ENCODE data around the gene ATP11C. TPM values are rescaled to one million over a fixed set of nuclear protein-coding genes. Genes with fewer than 3 reads are reported as not detected.

The ATP11C gene
- total and polyA plus RNA-seq, 3 experiments from 2014 or later: 7.3 to 17.0 (median 15.7) TPM

DNA sequence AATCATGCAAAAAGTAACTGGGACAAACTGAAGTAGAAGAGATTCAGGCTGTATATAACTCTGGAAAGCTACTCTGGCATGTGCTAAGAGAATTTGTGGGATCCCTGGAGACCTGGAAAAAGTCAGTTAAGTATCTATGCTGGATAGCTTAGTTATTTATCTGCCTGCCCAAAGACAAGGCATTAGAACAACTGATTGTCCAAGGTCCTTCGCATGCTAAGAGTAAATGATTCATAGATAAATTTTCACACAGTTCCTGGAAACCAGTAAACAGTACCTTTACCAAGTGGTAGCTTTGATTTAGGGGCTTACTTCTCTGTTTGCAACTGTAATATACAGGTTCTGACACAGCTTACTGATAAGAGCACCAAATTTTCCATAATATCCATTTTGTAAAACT is 104.8 kb downstream of the ATP11C start:
- ChIA-PET POLR2A (no interaction called here), CTCF (no interaction called here)
- H3K4me3 ChIP-seq (ENCODE audit: low read length): no peak overlapping the region
- peaks cover 11% of the 10 kb centered on the region for H3K4me1 ChIP-seq (ENCODE audit: insufficient read depth, low read length)
- peaks cover 0 to 22% (median 4%) of the 10 kb centered on the region in 3 donors for H3K36me3 Mint-ChIP-seq
- peaks cover 0 to 1% of the 10 kb centered on the region in 2 donors for H3K27me3 Mint-ChIP-seq
- no peaks in the 10 kb centered on the region for H3K27me3 ChIP-seq (ENCODE audit: insufficient read depth, low read length, poor library complexity, severe bottlenecking)
- no peak overlapping the region for H3K27ac Mint-ChIP-seq
- DNase-seq: no peak
- no peaks in the 10 kb centered on the region for H3K9me3 Mint-ChIP-seq
- peaks cover 20 to 35% (median 26%) of the 10 kb centered on the region in 3 donors for H3K4me1 Mint-ChIP-seq
- H3K4me3 Mint-ChIP-seq: no peak overlapping the region
- H3K9me3 ChIP-seq (ENCODE audit: low read length): no peaks in the 10 kb centered on the region
- no peaks in the 10 kb centered on the region for H3K36me3 ChIP-seq (ENCODE audit: insufficient read depth, low read length)
- no peak overlapping the region for H3K27ac ChIP-seq (ENCODE audit: low read depth, low read length)

GRCh38 chrX:139826065-139827044 is 106.5 kb downstream of the ATP11C start:
- Mint-ChIP-seq H3K36me3 (peaks cover 0 to 24% (median 5%) of the 10 kb centered on the region in 3 donors), H3K27ac (no peak overlapping the region), H3K4me1 (peaks cover 6 to 19% (median 11%) of the 10 kb centered on the region in 3 donors), H3K4me3 (no peak overlapping the region), H3K27me3 (no peaks in the 10 kb centered on the region), H3K9me3 (no peaks in the 10 kb centered on the region)
- no peak for DNase-seq
- CTCF ChIA-PET: no interaction called here
- H3K27ac ChIP-seq (ENCODE audit: low read depth, low read length): no peak overlapping the region
- POLR2A ChIA-PET: no interaction called here
- no peak overlapping the region for H3K4me3 ChIP-seq (ENCODE audit: low read length)
- no peaks in the 10 kb centered on the region for H3K27me3 ChIP-seq (ENCODE audit: insufficient read depth, low read length, poor library complexity, severe bottlenecking)
- H3K36me3 ChIP-seq (ENCODE audit: insufficient read depth, low read length): no peaks in the 10 kb centered on the region
- H3K9me3 ChIP-seq (ENCODE audit: low read length): no peaks in the 10 kb centered on the region
- H3K4me1 ChIP-seq (ENCODE audit: insufficient read depth, low read length): peaks cover under 1% of the 10 kb centered on the region

- H3K9me3 ChIP-seq (ENCODE audit: low read length): no peaks in the 10 kb centered on the region
- Mint-ChIP-seq H3K4me3 (peak overlapping the region in 1 of 7 donors; percentile 14), H3K36me3 (peaks cover 0 to 26% (median 5%) of the 10 kb centered on the region in 3 donors), H3K4me1 (peaks cover 3 to 11% (median 8%) of the 10 kb centered on the region in 3 donors), H3K9me3 (no peaks in the 10 kb centered on the region), H3K27ac (no peak overlapping the region), H3K27me3 (no peaks in the 10 kb centered on the region)
- ChIA-PET CTCF (no interaction called here), POLR2A (no interaction called here)
- no peak for DNase-seq
- no peak overlapping the region for H3K4me3 ChIP-seq (ENCODE audit: low read length)
- no peak overlapping the region for H3K27ac ChIP-seq (ENCODE audit: low read depth, low read length)
- no peaks in the 10 kb centered on the region for H3K4me1 ChIP-seq (ENCODE audit: insufficient read depth, low read length)
- no peaks in the 10 kb centered on the region for H3K27me3 ChIP-seq (ENCODE audit: insufficient read depth, low read length, poor library complexity, severe bottlenecking)
- H3K36me3 ChIP-seq (ENCODE audit: insufficient read depth, low read length): no peaks in the 10 kb centered on the region
These were observed 107.2 kb downstream of the ATP11C start for GRCh38 chrX:139825618-139826017.

DNA sequence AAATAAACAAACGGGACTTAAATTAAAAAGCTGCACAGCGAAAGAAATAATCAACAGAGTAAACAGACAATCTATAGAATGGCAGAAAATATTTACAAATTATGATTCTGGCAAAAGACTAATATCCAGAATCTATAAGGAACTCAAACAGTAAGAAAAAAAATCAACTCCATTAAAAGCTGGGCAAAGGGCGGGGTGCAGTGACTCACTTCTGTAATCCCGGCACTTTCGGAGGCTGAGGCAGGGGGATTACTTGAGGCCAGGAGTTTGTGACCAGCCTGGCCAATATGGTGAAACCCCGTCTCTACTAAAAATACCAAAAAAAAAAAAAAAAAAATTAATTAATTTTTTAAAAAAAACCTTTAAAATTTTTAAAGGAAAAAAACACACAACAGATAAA is 109.0 kb downstream of the ATP11C start:
- H3K36me3 Mint-ChIP-seq: peaks cover 0 to 30% (median 5%) of the 10 kb centered on the region in 3 donors
- H3K27me3 Mint-ChIP-seq: no peaks in the 10 kb centered on the region
- H3K4me1 Mint-ChIP-seq: peaks cover under 1 to 5% (median 2%) of the 10 kb centered on the region in 3 donors
- ChIA-PET POLR2A (no interaction called here), CTCF (no interaction called here)
- no peak overlapping the region for H3K4me3 Mint-ChIP-seq
- H3K4me1 ChIP-seq (ENCODE audit: insufficient read depth, low read length): no peaks in the 10 kb centered on the region
- no peak overlapping the region for H3K27ac Mint-ChIP-seq
- H3K4me3 ChIP-seq (ENCODE audit: low read length): no peak overlapping the region
- no peaks in the 10 kb centered on the region for H3K27me3 ChIP-seq (ENCODE audit: insufficient read depth, low read length, poor library complexity, severe bottlenecking)
- H3K9me3 ChIP-seq (ENCODE audit: low read length): no peaks in the 10 kb centered on the region
- no peak for DNase-seq
- no peak overlapping the region for H3K27ac ChIP-seq (ENCODE audit: low read depth, low read length)
- no peaks in the 10 kb centered on the region for H3K36me3 ChIP-seq (ENCODE audit: insufficient read depth, low read length)
- no peaks in the 10 kb centered on the region for H3K9me3 Mint-ChIP-seq

- no peak overlapping the region for H3K4me3 Mint-ChIP-seq
- Histone ChIP-seq H3K36me3 (ENCODE audit: insufficient read depth, low read length) (no peaks in the 10 kb centered on the region), H3K4me1 (ENCODE audit: insufficient read depth, low read length) (peaks cover 10% of the 10 kb centered on the region), H3K27me3 (ENCODE audit: insufficient read depth, low read length, poor library complexity, severe bottlenecking) (no peaks in the 10 kb centered on the region), H3K27ac (ENCODE audit: low read depth, low read length) (no peak overlapping the region), H3K9me3 (ENCODE audit: low read length) (no peaks in the 10 kb centered on the region), H3K4me3 (ENCODE audit: low read length) (no peak overlapping the region)
- H3K36me3 Mint-ChIP-seq: peaks cover 0 to 47% (median 8%) of the 10 kb centered on the region in 3 donors
- H3K9me3 Mint-ChIP-seq: no peaks in the 10 kb centered on the region
- ChIA-PET POLR2A (no interaction called here), CTCF (no interaction called here)
- H3K4me1 Mint-ChIP-seq: peaks cover 20 to 31% (median 28%) of the 10 kb centered on the region in 3 donors
- no peak for DNase-seq
- H3K27ac Mint-ChIP-seq: no peak overlapping the region
- no peaks in the 10 kb centered on the region for H3K27me3 Mint-ChIP-seq
These were observed 112.4 kb downstream of the ATP11C start for GRCh38 chrX:139820358-139820984.

GRCh38 chrX:139816204-139816603 is 116.6 kb downstream of the ATP11C start:
- peaks cover 0 to 60% (median 5%) of the 10 kb centered on the region in 3 donors for H3K36me3 Mint-ChIP-seq
- CTCF ChIA-PET: no interaction called here
- no peak overlapping the region for H3K4me3 ChIP-seq (ENCODE audit: low read length)

DNA sequence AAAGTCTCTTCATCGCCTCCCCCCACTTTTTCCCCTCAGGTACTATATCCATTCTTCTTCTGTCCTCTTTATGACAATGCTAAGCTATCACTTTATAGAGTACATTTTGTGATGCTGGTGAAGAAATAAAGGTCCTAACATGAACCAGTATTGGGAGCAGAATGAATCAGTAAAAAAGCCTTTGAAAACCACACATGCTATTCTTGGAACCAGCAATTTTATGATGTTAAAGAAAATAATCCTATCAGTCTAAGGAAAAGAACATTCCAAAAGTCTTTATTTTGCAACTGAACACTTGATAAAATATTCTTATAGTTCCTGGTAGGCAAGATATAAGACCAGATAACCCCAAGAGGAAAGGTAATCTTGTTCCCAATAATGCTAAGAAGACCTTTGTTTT is 117.1 kb downstream of the ATP11C start:
- Mint-ChIP-seq H3K36me3 (peaks cover 0 to 62% (median 5%) of the 10 kb centered on the region in 3 donors), H3K27ac (peak overlapping the region in 2 of 8 donors; percentile 12 to 36), H3K27me3 (no peaks in the 10 kb centered on the region), H3K4me1 (peaks cover 20 to 32% (median 31%) of the 10 kb centered on the region in 3 donors), H3K4me3 (no peak overlapping the region), H3K9me3 (no peaks in the 10 kb centered on the region)
- no peak for DNase-seq
- H3K27ac ChIP-seq (ENCODE audit: low read depth, low read length): no peak overlapping the region
- no peak overlapping the region for H3K4me3 ChIP-seq (ENCODE audit: low read length)
- H3K27me3 ChIP-seq (ENCODE audit: insufficient read depth, low read length, poor library complexity, severe bottlenecking): no peaks in the 10 kb centered on the region
- H3K4me1 ChIP-seq (ENCODE audit: insufficient read depth, low read length): peaks cover 10% of the 10 kb centered on the region
- ChIA-PET CTCF (no interaction called here), POLR2A (no interaction called here)
- H3K36me3 ChIP-seq (ENCODE audit: insufficient read depth, low read length): no peaks in the 10 kb centered on the region
- no peaks in the 10 kb centered on the region for H3K9me3 ChIP-seq (ENCODE audit: low read length)

More at GRCh38 chrX:139816204-139816603, 116.6 kb downstream of the ATP11C start:
- no peak overlapping the region for H3K27ac ChIP-seq (ENCODE audit: low read depth, low read length)
- no peaks in the 10 kb centered on the region for H3K27me3 Mint-ChIP-seq
- peak overlapping the region in 5 of 8 donors; percentile 0 to 69 (median 36) for H3K27ac Mint-ChIP-seq
- peaks cover 10% of the 10 kb centered on the region for H3K4me1 ChIP-seq (ENCODE audit: insufficient read depth, low read length)
- H3K4me1 Mint-ChIP-seq: peaks cover 20 to 32% (median 31%) of the 10 kb centered on the region in 3 donors
- peak overlapping the region in 2 of 7 donors; percentile 14 to 40 for H3K4me3 Mint-ChIP-seq
- H3K9me3 Mint-ChIP-seq: no peaks in the 10 kb centered on the region
- no peaks in the 10 kb centered on the region for H3K27me3 ChIP-seq (ENCODE audit: insufficient read depth, low read length, poor library complexity, severe bottlenecking)
- no peaks in the 10 kb centered on the region for H3K36me3 ChIP-seq (ENCODE audit: insufficient read depth, low read length)
- POLR2A ChIA-PET: no interaction called here
- peak in 1 of 5 donors; percentile 4 for DNase-seq
- no peaks in the 10 kb centered on the region for H3K9me3 ChIP-seq (ENCODE audit: low read length)

Data from CD8-positive, alpha-beta memory T cell (primary cell).